Measurements from ENCODE around the gene GPR6. TPM values are rescaled to one million over a fixed set of nuclear protein-coding genes. Genes with fewer than 3 reads are reported as not detected.

GPR6 gene
- polyA plus RNA-seq (2012; ENCODE audit: insufficient read depth, insufficient read length, low read depth) = not detected

GRCh38 chr6:109978174-109979032 lies at the start of gene GPR6:
TSS of gene GPR6 (plus strand) at chr6:109978311. CDS start at chr6:109979113, 802 bp downstream.
- DNase-seq = peak; percentile 71
- Histone ChIP-seq H3K4me3 (ENCODE audit: low read depth, low read length) (peak within 1 kb of the TSS; percentile 54), H3K4me1 (no peaks in the 10 kb centered on the region), H3K27me3 (peaks cover 47% of the 10 kb centered on the region), H3K36me3 (no peaks in the 10 kb centered on the region), H3K9me3 (no peaks in the 10 kb centered on the region; the same call in 1 of the 2 replicates)
- no peak for TF ChIP-seq CTCF (IDR thresholded peaks at IDR 0.05; ENCODE audit: low read depth, low read length)

- TF ChIP-seq CTCF (IDR thresholded peaks at IDR 0.05; ENCODE audit: low read depth, low read length) = no peak
- no peak for DNase-seq
- no peaks in the 10 kb centered on the region for H3K36me3 ChIP-seq
- H3K4me1 ChIP-seq = no peaks in the 10 kb centered on the region
- no peaks in the 10 kb centered on the region for H3K9me3 ChIP-seq
- no peak overlapping the region for H3K4me3 ChIP-seq (ENCODE audit: low read depth, low read length)
- H3K27me3 ChIP-seq = no peaks in the 10 kb centered on the region
Measured at GRCh38 chr6:109934293-109934692, 43.8 kb upstream of the GPR6 start.

- Histone ChIP-seq H3K9me3 (no peaks in the 10 kb centered on the region), H3K36me3 (no peaks in the 10 kb centered on the region), H3K4me3 (ENCODE audit: low read depth, low read length) (no peak overlapping the region), H3K27me3 (peaks cover 5% of the 10 kb centered on the region; the same call in 1 of the 2 replicates), H3K4me1 (no peaks in the 10 kb centered on the region)
- TF ChIP-seq CTCF (IDR thresholded peaks at IDR 0.05; ENCODE audit: low read depth, low read length) = no peak
- no peak for DNase-seq
Measured at GRCh38 chr6:109939654-109940053, 38.5 kb upstream of the GPR6 start.

- TF ChIP-seq CTCF (IDR thresholded peaks at IDR 0.05; ENCODE audit: low read depth, low read length) = no peak
- no peaks in the 10 kb centered on the region for H3K36me3 ChIP-seq
- H3K4me1 ChIP-seq = no peaks in the 10 kb centered on the region
- H3K9me3 ChIP-seq = no peaks in the 10 kb centered on the region
- no peak overlapping the region for H3K4me3 ChIP-seq (ENCODE audit: low read depth, low read length)
- H3K27me3 ChIP-seq = peaks cover 16% of the 10 kb centered on the region
- DNase-seq = no peak
Measured at GRCh38 chr6:109944448-109944847, 33.7 kb upstream of the GPR6 start.

- no peaks in the 10 kb centered on the region for H3K9me3 ChIP-seq
- H3K36me3 ChIP-seq = no peaks in the 10 kb centered on the region
- no peak overlapping the region for H3K4me3 ChIP-seq (ENCODE audit: low read depth, low read length)
- no peak for DNase-seq
- H3K4me1 ChIP-seq = no peaks in the 10 kb centered on the region
- TF ChIP-seq CTCF (IDR thresholded peaks at IDR 0.05; ENCODE audit: low read depth, low read length) = no peak
- H3K27me3 ChIP-seq = peaks cover 16% of the 10 kb centered on the region
Measured at GRCh38 chr6:109945091-109945490, 33.0 kb upstream of the GPR6 start.

GRCh38 chr6:109946979-109947378 lies 31.1 kb upstream of the GPR6 start:
- DNase-seq = no peak
- Histone ChIP-seq H3K4me3 (ENCODE audit: low read depth, low read length) (no peak overlapping the region), H3K27me3 (peaks cover 16% of the 10 kb centered on the region), H3K9me3 (no peaks in the 10 kb centered on the region), H3K36me3 (no peaks in the 10 kb centered on the region), H3K4me1 (no peaks in the 10 kb centered on the region)
- no peak for TF ChIP-seq CTCF (IDR thresholded peaks at IDR 0.05; ENCODE audit: low read depth, low read length)

Data from BE2C (cell line).